Measurements from ENCODE around the gene ETFB. TPM values are rescaled to one million over a fixed set of nuclear protein-coding genes. Genes with fewer than 3 reads are reported as not detected.

The ETFB gene
- total RNA-seq, 1 donor from 2014 or later = 43.7 TPM

- H3K27ac Mint-ChIP-seq (ENCODE audit: unreplicated experiment) = no peak overlapping the region
- H3K9me3 Mint-ChIP-seq (ENCODE audit: low read depth) = no peaks in the 10 kb centered on the region
- TF ChIP-seq CTCF (IDR thresholded peaks at IDR 0.05) = no peak
- no peak overlapping the region for H3K4me3 Mint-ChIP-seq (ENCODE audit: unreplicated experiment)
- H3K27me3 Mint-ChIP-seq (ENCODE audit: low read depth) = no peaks in the 10 kb centered on the region
- peaks cover 18% of the 10 kb centered on the region for H3K4me1 Mint-ChIP-seq (ENCODE audit: low read depth)
- peak; percentile 88 for DNase-seq (ENCODE audit: low spot score)
- peaks cover 3% of the 10 kb centered on the region for H3K36me3 Mint-ChIP-seq (ENCODE audit: low read depth)
Observed at GRCh38 chr19:51337141-51337860, 28.9 kb downstream of the ETFB start.

- Mint-ChIP-seq H3K27me3 (ENCODE audit: low read depth) (no peaks in the 10 kb centered on the region), H3K9me3 (ENCODE audit: low read depth) (peaks cover 3% of the 10 kb centered on the region), H3K36me3 (ENCODE audit: low read depth) (peaks cover 15% of the 10 kb centered on the region), H3K4me3 (ENCODE audit: unreplicated experiment) (no peak overlapping the region), H3K4me1 (ENCODE audit: low read depth) (peaks cover 5% of the 10 kb centered on the region), H3K27ac (ENCODE audit: unreplicated experiment) (no peak overlapping the region)
- no peak for TF ChIP-seq CTCF (IDR thresholded peaks at IDR 0.05)
- peak; percentile 68 for DNase-seq (ENCODE audit: low spot score)
Observed at GRCh38 chr19:51333836-51334460, 32.2 kb downstream of the ETFB start.

GRCh38 chr19:51331716-51332115, 34.5 kb downstream of the ETFB start:
- H3K27ac Mint-ChIP-seq (ENCODE audit: unreplicated experiment) = no peak overlapping the region
- TF ChIP-seq CTCF (IDR thresholded peaks at IDR 0.05) = no peak
- H3K4me3 Mint-ChIP-seq (ENCODE audit: unreplicated experiment) = no peak overlapping the region
- H3K4me1 Mint-ChIP-seq (ENCODE audit: low read depth) = peaks cover 2% of the 10 kb centered on the region
- H3K9me3 Mint-ChIP-seq (ENCODE audit: low read depth) = peaks cover 3% of the 10 kb centered on the region
- H3K36me3 Mint-ChIP-seq (ENCODE audit: low read depth) = peaks cover 15% of the 10 kb centered on the region
- DNase-seq (ENCODE audit: low spot score) = no peak
- H3K27me3 Mint-ChIP-seq (ENCODE audit: low read depth) = peaks cover 2% of the 10 kb centered on the region

GRCh38 chr19:51331193-51331592, 35.0 kb downstream of the ETFB start:
- no peak for DNase-seq (ENCODE audit: low spot score)
- Mint-ChIP-seq H3K9me3 (ENCODE audit: low read depth) (peaks cover 3% of the 10 kb centered on the region), H3K27ac (ENCODE audit: unreplicated experiment) (no peak overlapping the region), H3K36me3 (ENCODE audit: low read depth) (peaks cover 15% of the 10 kb centered on the region), H3K4me3 (ENCODE audit: unreplicated experiment) (no peak overlapping the region), H3K27me3 (ENCODE audit: low read depth) (peaks cover 2% of the 10 kb centered on the region), H3K4me1 (ENCODE audit: low read depth) (peaks cover 2% of the 10 kb centered on the region)
- no peak for TF ChIP-seq CTCF (IDR thresholded peaks at IDR 0.05)

- H3K4me3 Mint-ChIP-seq (ENCODE audit: unreplicated experiment) = no peak overlapping the region
Observed at GRCh38 chr19:51330366-51330765, 35.8 kb downstream of the ETFB start.

More at GRCh38 chr19:51330366-51330765, 35.8 kb downstream of the ETFB start:
- H3K36me3 Mint-ChIP-seq (ENCODE audit: low read depth) = peaks cover 15% of the 10 kb centered on the region
- peaks cover 2% of the 10 kb centered on the region for H3K27me3 Mint-ChIP-seq (ENCODE audit: low read depth)
- H3K4me1 Mint-ChIP-seq (ENCODE audit: low read depth) = peaks cover 2% of the 10 kb centered on the region
- H3K9me3 Mint-ChIP-seq (ENCODE audit: low read depth) = peaks cover 3% of the 10 kb centered on the region
- DNase-seq (ENCODE audit: low spot score) = peak; percentile 21
- H3K27ac Mint-ChIP-seq (ENCODE audit: unreplicated experiment) = no peak overlapping the region
- TF ChIP-seq CTCF (IDR thresholded peaks at IDR 0.05) = no peak
